ENCODE measurements around the gene GGTA1.
A peak's percentile ranks its signal among the peaks of the same experiment; 100 is the strongest.

Gene GGTA1

GRCh38 chr9:121503444-121503843 lies 3.8 kb upstream of the GGTA1 start:
- H3K9ac ChIP-seq (ENCODE audit: low read depth in 1 of 2, low read length in 2 of 2) = no peak overlapping the region
- no peak overlapping the region for H3K27ac ChIP-seq (ENCODE audit: low read depth, low read length)
- peaks cover 18 to 25% of the 10 kb centered on the region in 2 donors for H3K27me3 ChIP-seq (ENCODE audit: control insufficient read depth in 1 of 2, insufficient read depth in 2 of 2, low read length in 2 of 2)
- no peak overlapping the region for H3K4me3 ChIP-seq (ENCODE audit: low read depth in 1 of 2, low read length in 2 of 2)
- peaks cover 11 to 16% of the 10 kb centered on the region in 2 donors for H3K4me1 ChIP-seq (ENCODE audit: control insufficient read depth in 1 of 2, insufficient read depth in 2 of 2, low read length in 2 of 2)
- H3K9me3 ChIP-seq (ENCODE audit: control insufficient read depth in 1 of 2, low read length in 2 of 2) = no peaks in the 10 kb centered on the region
- H3K36me3 ChIP-seq (ENCODE audit: control insufficient read depth in 1 of 2, insufficient read depth in 2 of 2, low read length in 2 of 2) = no peaks in the 10 kb centered on the region

- Histone ChIP-seq H3K27me3 (ENCODE audit: control insufficient read depth in 1 of 2, insufficient read depth in 2 of 2, low read length in 2 of 2) (peaks cover 30 to 36% of the 10 kb centered on the region in 2 donors), H3K4me1 (ENCODE audit: control insufficient read depth in 1 of 2, insufficient read depth in 2 of 2, low read length in 2 of 2) (peaks cover 14 to 19% of the 10 kb centered on the region in 2 donors), H3K36me3 (ENCODE audit: control insufficient read depth in 1 of 2, insufficient read depth in 2 of 2, low read length in 2 of 2) (no peaks in the 10 kb centered on the region), H3K9ac (ENCODE audit: low read depth in 1 of 2, low read length in 2 of 2) (no peak overlapping the region), H3K4me3 (ENCODE audit: low read depth in 1 of 2, low read length in 2 of 2) (peak overlapping the region; percentile 65 to 68), H3K27ac (ENCODE audit: low read depth, low read length) (no peak overlapping the region), H3K9me3 (ENCODE audit: control insufficient read depth in 1 of 2, low read length in 2 of 2) (peaks cover 3 to 6% of the 10 kb centered on the region in 2 donors)
Observed at GRCh38 chr9:121500165-121500478, 478 bp upstream of the GGTA1 start.

GRCh38 chr9:121499177-121499426 lies 542 bp downstream of the GGTA1 start:
- Histone ChIP-seq H3K9me3 (ENCODE audit: control insufficient read depth in 1 of 2, low read length in 2 of 2) (peaks cover 3 to 6% of the 10 kb centered on the region in 2 donors), H3K36me3 (ENCODE audit: control insufficient read depth in 1 of 2, insufficient read depth in 2 of 2, low read length in 2 of 2) (no peaks in the 10 kb centered on the region), H3K4me3 (ENCODE audit: low read depth in 1 of 2, low read length in 2 of 2) (peak overlapping the region; percentile 65 to 68), H3K27me3 (ENCODE audit: control insufficient read depth in 1 of 2, insufficient read depth in 2 of 2, low read length in 2 of 2) (peaks cover 30 to 36% of the 10 kb centered on the region in 2 donors), H3K27ac (ENCODE audit: low read depth, low read length) (no peak overlapping the region), H3K9ac (ENCODE audit: low read depth in 1 of 2, low read length in 2 of 2) (peak overlapping the region; percentile 18 to 43), H3K4me1 (ENCODE audit: control insufficient read depth in 1 of 2, insufficient read depth in 2 of 2, low read length in 2 of 2) (peaks cover 14 to 19% of the 10 kb centered on the region in 2 donors)

GRCh38 chr9:121498487-121499176 lies 1.0 kb downstream of the GGTA1 start:
- Histone ChIP-seq H3K9ac (ENCODE audit: low read depth in 1 of 2, low read length in 2 of 2) (peak overlapping the region; percentile 18 to 38), H3K27ac (ENCODE audit: low read depth, low read length) (no peak overlapping the region), H3K27me3 (ENCODE audit: control insufficient read depth in 1 of 2, insufficient read depth in 2 of 2, low read length in 2 of 2) (peaks cover 30 to 36% of the 10 kb centered on the region in 2 donors), H3K9me3 (ENCODE audit: control insufficient read depth in 1 of 2, low read length in 2 of 2) (peaks cover 3 to 6% of the 10 kb centered on the region in 2 donors), H3K4me3 (ENCODE audit: low read depth in 1 of 2, low read length in 2 of 2) (peak overlapping the region; percentile 65 to 68), H3K36me3 (ENCODE audit: control insufficient read depth in 1 of 2, insufficient read depth in 2 of 2, low read length in 2 of 2) (no peaks in the 10 kb centered on the region), H3K4me1 (ENCODE audit: control insufficient read depth in 1 of 2, insufficient read depth in 2 of 2, low read length in 2 of 2) (peaks cover 14 to 19% of the 10 kb centered on the region in 2 donors)

GRCh38 chr9:121498150-121498486 lies 1.5 kb downstream of the GGTA1 start:
- H3K36me3 ChIP-seq (ENCODE audit: control insufficient read depth in 1 of 2, insufficient read depth in 2 of 2, low read length in 2 of 2) = no peaks in the 10 kb centered on the region
- peaks cover 30 to 33% of the 10 kb centered on the region in 2 donors for H3K27me3 ChIP-seq (ENCODE audit: control insufficient read depth in 1 of 2, insufficient read depth in 2 of 2, low read length in 2 of 2)

GRCh38 chr9:121495976-121496375 lies 3.7 kb downstream of the GGTA1 start:
- no peak overlapping the region for H3K27ac ChIP-seq (ENCODE audit: low read depth, low read length)
- H3K36me3 ChIP-seq (ENCODE audit: control insufficient read depth in 1 of 2, insufficient read depth in 2 of 2, low read length in 2 of 2) = no peaks in the 10 kb centered on the region
- no peak overlapping the region for H3K4me3 ChIP-seq (ENCODE audit: low read depth in 1 of 2, low read length in 2 of 2)
- H3K9me3 ChIP-seq (ENCODE audit: control insufficient read depth in 1 of 2, low read length in 2 of 2) = peaks cover 3 to 6% of the 10 kb centered on the region in 2 donors
- peaks cover 14 to 19% of the 10 kb centered on the region in 2 donors for H3K4me1 ChIP-seq (ENCODE audit: control insufficient read depth in 1 of 2, insufficient read depth in 2 of 2, low read length in 2 of 2)
- no peak overlapping the region for H3K9ac ChIP-seq (ENCODE audit: low read depth in 1 of 2, low read length in 2 of 2)
- peaks cover 30 to 31% of the 10 kb centered on the region in 2 donors for H3K27me3 ChIP-seq (ENCODE audit: control insufficient read depth in 1 of 2, insufficient read depth in 2 of 2, low read length in 2 of 2)

More at GRCh38 chr9:121498150-121498486, 1.5 kb downstream of the GGTA1 start:
- H3K9me3 ChIP-seq (ENCODE audit: control insufficient read depth in 1 of 2, low read length in 2 of 2) = peaks cover 3 to 6% of the 10 kb centered on the region in 2 donors
- H3K4me1 ChIP-seq (ENCODE audit: control insufficient read depth in 1 of 2, insufficient read depth in 2 of 2, low read length in 2 of 2) = peaks cover 14 to 19% of the 10 kb centered on the region in 2 donors
- no peak overlapping the region for H3K9ac ChIP-seq (ENCODE audit: low read depth in 1 of 2, low read length in 2 of 2)
- H3K4me3 ChIP-seq (ENCODE audit: low read depth in 1 of 2, low read length in 2 of 2) = peak overlapping the region; percentile 65 to 68
- H3K27ac ChIP-seq (ENCODE audit: low read depth, low read length) = no peak overlapping the region

GRCh38 chr9:121494192-121494591 lies 5.5 kb downstream of the GGTA1 start:
- Histone ChIP-seq H3K4me1 (ENCODE audit: control insufficient read depth in 1 of 2, insufficient read depth in 2 of 2, low read length in 2 of 2) (peaks cover 8 to 9% of the 10 kb centered on the region in 2 donors), H3K36me3 (ENCODE audit: control insufficient read depth in 1 of 2, insufficient read depth in 2 of 2, low read length in 2 of 2) (no peaks in the 10 kb centered on the region), H3K9me3 (ENCODE audit: control insufficient read depth in 1 of 2, low read length in 2 of 2) (peaks cover 3 to 6% of the 10 kb centered on the region in 2 donors), H3K9ac (ENCODE audit: low read depth in 1 of 2, low read length in 2 of 2) (no peak overlapping the region), H3K27ac (ENCODE audit: low read depth, low read length) (no peak overlapping the region), H3K27me3 (ENCODE audit: control insufficient read depth in 1 of 2, insufficient read depth in 2 of 2, low read length in 2 of 2) (peaks cover 19 to 21% of the 10 kb centered on the region in 2 donors), H3K4me3 (ENCODE audit: low read depth in 1 of 2, low read length in 2 of 2) (no peak overlapping the region)

- Histone ChIP-seq H3K27me3 (ENCODE audit: control insufficient read depth in 1 of 2, insufficient read depth in 2 of 2, low read length in 2 of 2) (no peaks in the 10 kb centered on the region), H3K4me3 (ENCODE audit: low read depth in 1 of 2, low read length in 2 of 2) (no peak overlapping the region), H3K27ac (ENCODE audit: low read depth, low read length) (no peak overlapping the region), H3K9ac (ENCODE audit: low read depth in 1 of 2, low read length in 2 of 2) (no peak overlapping the region), H3K9me3 (ENCODE audit: control insufficient read depth in 1 of 2, low read length in 2 of 2) (peaks cover 3 to 5% of the 10 kb centered on the region in 2 donors), H3K36me3 (ENCODE audit: control insufficient read depth in 1 of 2, insufficient read depth in 2 of 2, low read length in 2 of 2) (no peaks in the 10 kb centered on the region), H3K4me1 (ENCODE audit: control insufficient read depth in 1 of 2, insufficient read depth in 2 of 2, low read length in 2 of 2) (peaks cover 0 to 7% of the 10 kb centered on the region in 2 donors)
Observed at GRCh38 chr9:121491111-121491510, 8.5 kb downstream of the GGTA1 start.

GRCh38 chr9:121489344-121489743 lies 10.3 kb downstream of the GGTA1 start:
- Histone ChIP-seq H3K27ac (ENCODE audit: low read depth, low read length) (no peak overlapping the region), H3K4me1 (ENCODE audit: control insufficient read depth in 1 of 2, insufficient read depth in 2 of 2, low read length in 2 of 2) (peaks cover 0 to 8% of the 10 kb centered on the region in 2 donors)

GRCh38 chr9:121486043-121486442 lies 13.6 kb downstream of the GGTA1 start:
- Histone ChIP-seq H3K27me3 (ENCODE audit: control insufficient read depth in 1 of 2, insufficient read depth in 2 of 2, low read length in 2 of 2) (no peaks in the 10 kb centered on the region), H3K9me3 (ENCODE audit: control insufficient read depth in 1 of 2, low read length in 2 of 2) (no peaks in the 10 kb centered on the region), H3K27ac (ENCODE audit: low read depth, low read length) (no peak overlapping the region), H3K36me3 (ENCODE audit: control insufficient read depth in 1 of 2, insufficient read depth in 2 of 2, low read length in 2 of 2) (no peaks in the 10 kb centered on the region), H3K4me3 (ENCODE audit: low read depth in 1 of 2, low read length in 2 of 2) (no peak overlapping the region), H3K4me1 (ENCODE audit: control insufficient read depth in 1 of 2, insufficient read depth in 2 of 2, low read length in 2 of 2) (peaks cover 0 to 8% of the 10 kb centered on the region in 2 donors), H3K9ac (ENCODE audit: low read depth in 1 of 2, low read length in 2 of 2) (no peak overlapping the region)

More at GRCh38 chr9:121489344-121489743, 10.3 kb downstream of the GGTA1 start:
- no peak overlapping the region for H3K9ac ChIP-seq (ENCODE audit: low read depth in 1 of 2, low read length in 2 of 2)
- H3K9me3 ChIP-seq (ENCODE audit: control insufficient read depth in 1 of 2, low read length in 2 of 2) = no peaks in the 10 kb centered on the region
- H3K27me3 ChIP-seq (ENCODE audit: control insufficient read depth in 1 of 2, insufficient read depth in 2 of 2, low read length in 2 of 2) = no peaks in the 10 kb centered on the region
- no peaks in the 10 kb centered on the region for H3K36me3 ChIP-seq (ENCODE audit: control insufficient read depth in 1 of 2, insufficient read depth in 2 of 2, low read length in 2 of 2)
- no peak overlapping the region for H3K4me3 ChIP-seq (ENCODE audit: low read depth in 1 of 2, low read length in 2 of 2)
